Activated CD4-positive, alpha-beta T cell treated with anti-CD3 and anti-CD28 coated beads, Interleukin-2, Interleukin-4, amounts not matched to agents 100 ng/mL and 50 ng/mL, durations not matched to agents 16 hours and 8 hours (primary cell): ENCODE measurements around the gene ZSCAN25.
"Not testable (repeated sequence)": the region's sequence is repeated elsewhere in the genome, so short reads cannot be mapped to it uniquely, and the experiment has no call there.

Source experiments
- DNase-seq: peaks from one replicate; pipeline ENCODE4 v3.0.0-alpha.2; 2020; ENCODE audit warnings: low spot score

The ZSCAN25 gene

DNA sequence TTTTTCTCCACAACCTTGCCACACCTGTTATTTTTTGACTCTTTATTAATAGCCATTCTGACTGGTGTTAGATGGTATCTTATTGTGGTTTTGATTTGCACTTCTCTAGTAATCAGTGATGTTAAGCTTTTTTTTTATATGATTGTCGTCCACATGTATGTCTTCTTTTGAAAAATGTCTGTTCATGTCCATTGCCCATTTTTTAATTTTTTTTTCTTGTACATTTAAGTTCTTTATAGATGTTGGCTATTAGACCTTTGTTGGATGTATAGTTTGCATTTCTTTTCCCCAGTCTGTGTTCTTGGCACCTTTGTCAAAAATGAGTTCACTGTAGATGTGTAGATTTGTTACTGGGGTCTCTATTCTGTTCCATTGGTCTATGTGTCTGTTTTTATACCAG, 28.8 kb downstream of the ZSCAN25 start:
- no peak for DNase-seq

DNA sequence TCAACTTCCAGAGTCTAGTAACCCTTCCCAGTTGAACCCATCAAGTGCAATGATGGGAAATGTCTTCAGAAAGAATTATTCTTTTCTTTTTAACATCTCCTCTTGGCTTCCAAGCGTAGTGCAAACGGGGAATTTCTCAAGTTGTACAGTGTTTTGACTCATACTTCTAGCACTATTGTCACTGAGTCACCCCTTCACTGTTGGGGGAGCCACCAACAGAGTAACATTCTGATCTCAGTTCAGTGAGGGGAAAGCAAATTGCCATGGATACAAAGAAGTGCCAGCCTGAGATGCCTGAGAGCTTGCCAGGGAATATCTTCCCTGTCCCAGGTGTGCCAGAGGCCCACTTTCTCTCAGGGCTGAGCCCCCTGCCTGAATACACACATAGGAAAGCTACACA, 32.1 kb downstream of the ZSCAN25 start:
- no peak for DNase-seq

DNA sequence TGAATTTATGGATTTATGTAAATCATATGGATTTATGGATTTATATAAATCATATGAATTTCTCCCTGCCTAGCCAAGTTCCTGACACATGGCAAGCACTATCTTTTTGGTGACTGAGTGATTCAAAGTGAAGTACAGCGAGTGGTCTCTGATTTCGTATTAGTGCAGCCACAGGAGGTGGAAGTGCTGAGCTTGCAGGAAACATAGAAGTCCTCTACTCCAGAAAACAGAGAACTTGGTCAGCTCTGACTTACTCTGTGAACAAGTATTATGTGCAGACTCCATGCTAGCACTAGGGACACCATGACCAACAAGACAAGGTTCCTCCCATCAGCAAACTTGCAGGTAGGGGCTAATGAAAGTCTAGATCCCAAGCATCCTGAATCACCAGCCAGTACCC, 34.5 kb downstream of the ZSCAN25 start:
- no peak for DNase-seq

DNA sequence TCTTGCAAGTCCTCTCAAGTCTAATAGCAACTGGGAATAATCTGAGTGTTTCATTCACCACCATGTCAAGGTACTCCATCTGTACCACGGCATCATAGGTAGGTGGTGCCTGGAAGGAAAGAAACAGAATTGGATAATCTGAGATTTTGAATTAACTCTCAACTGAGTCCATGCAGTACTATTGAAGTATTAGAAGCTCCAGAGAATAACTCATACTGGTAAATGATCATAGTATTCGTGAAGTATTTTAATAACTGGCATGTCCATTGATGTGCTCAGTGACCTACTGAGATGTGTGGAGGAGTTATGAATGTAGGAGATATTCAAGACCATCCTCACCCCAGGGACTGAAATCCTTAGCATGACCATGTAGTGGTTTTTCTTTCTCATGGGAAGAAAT, 35.9 kb downstream of the ZSCAN25 start:
- DNase-seq, result no peak

DNA sequence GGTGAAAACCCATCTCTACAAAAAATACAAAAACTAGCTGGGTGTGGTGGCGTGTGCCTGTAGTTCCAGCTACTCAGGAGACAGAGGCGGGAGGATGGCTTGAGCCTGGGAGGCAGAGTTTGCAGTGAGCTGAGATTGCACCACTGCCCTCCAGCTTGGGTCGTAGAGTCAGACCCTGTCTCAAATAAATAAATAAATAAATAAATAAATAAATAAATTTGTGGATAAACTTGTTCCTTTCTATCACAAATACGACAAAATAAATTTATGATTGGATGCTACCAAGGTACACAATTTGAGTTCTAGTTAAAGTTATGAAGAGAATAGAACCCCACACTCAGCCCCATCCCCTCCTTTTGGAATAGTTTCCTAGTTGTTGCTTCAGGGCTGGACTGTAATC, 36.5 kb downstream of the ZSCAN25 start:
- not testable (repeated sequence) for DNase-seq

DNA sequence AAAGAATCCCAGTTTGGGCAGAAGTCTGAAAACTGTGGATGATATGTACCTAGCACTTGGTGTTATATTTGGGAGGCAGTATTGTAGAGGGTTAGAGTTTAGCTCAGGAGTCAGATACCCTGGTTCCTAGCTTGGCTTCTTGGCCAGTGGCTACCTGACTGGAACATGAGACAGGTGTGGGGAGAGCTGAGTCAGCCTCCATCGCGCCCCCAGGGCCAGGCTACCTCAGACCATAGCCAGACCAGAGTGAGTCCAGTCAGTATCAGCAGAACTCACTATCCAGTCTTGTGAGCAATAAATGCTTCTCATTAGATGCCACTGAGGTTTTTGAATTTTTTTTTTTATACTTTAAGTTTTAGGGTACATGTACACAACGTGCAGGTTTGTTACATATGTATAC, 37.0 kb downstream of the ZSCAN25 start:
- DNase-seq, result no peak

DNA sequence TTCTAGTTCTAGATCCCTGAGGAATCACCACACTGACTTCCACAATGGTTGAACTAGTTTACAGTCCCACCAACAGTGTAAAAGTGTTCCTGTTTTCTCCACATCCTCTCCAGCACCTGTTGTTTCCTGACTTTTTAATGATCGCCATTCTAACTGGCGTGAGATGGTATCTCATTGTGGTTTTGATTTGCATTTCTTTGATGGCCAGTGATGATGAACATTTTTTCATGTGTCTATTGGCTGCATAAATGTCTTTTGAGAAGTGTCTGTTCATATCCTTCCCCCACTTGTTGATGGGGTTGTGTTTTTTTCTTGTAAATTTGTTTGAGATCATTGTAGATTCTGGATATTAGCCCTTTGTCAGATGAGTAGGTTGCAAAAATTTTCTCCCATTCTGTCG, 37.9 kb downstream of the ZSCAN25 start:
- DNase-seq, result not testable (repeated sequence)

DNA sequence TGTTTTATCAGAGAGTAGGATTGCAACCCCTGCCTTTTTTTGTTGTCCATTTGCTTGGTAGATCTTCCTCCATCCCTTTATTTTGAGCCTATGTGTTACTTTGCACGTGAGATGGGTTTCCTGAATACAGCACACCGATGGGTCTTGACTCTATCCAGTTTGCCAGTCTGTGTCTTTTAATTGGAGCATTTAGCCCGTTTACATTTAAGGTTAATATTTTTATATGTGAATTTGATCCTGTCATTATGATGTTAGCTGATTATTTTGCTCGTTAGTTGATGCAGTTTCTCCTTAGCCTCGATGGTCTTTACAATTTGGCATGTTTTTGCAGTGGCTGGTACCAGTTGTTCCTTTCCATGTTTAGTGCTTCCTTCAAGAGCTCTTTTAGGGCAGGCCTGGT, 41.1 kb downstream of the ZSCAN25 start:
- DNase-seq, result not testable (repeated sequence)

DNA sequence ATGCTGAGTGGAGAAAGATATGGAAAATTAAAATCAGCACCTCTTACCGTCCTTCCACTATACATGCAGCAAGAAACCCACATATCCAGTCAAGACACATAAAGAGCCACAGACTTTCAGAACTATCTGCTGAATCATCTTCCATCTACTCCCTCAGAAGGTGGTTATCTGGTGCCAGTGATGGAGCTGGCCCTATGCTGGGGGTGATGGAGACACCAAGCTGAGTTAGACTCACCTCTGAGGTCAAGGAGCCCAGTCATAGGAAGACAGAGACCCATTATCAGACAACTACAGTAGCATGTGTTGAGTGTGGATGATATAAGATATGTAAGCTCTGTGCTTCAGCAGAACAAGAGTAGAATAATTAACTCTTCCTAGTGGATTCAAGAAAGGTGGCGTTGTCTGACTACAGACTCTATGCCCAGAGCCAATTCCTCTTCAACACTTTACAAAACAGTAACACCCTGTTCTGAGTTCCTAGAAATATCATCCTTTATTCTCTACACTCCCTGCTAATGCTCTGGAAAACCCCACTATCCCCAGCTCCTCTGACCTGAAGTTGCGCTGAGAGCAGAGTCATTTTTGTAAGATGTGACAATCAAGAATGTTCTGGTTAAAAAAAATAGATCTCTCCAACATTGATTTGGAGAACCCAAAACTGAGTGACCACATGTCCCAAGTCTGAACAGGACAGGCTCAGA, 48.7 kb downstream of the ZSCAN25 start:
- DNase-seq, result no peak

DNA sequence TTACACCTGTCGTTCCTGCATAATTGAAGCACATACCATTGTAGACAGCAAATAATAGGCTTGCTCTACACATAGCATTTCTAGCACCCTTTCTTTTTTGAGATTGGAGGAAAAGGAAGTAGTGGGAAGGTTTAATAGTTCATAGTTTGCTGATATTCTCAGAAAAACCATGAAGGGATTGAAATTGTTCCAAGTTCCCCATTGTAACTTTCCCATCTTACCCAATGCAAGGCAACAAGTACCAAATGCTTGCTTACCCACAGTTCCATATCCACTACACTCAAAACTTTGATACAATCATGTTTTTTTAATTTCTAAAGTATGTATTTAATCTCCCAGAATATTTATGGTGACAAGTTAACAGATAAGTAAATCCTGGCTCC, 49.3 kb downstream of the ZSCAN25 start:
- DNase-seq, result no peak

DNA sequence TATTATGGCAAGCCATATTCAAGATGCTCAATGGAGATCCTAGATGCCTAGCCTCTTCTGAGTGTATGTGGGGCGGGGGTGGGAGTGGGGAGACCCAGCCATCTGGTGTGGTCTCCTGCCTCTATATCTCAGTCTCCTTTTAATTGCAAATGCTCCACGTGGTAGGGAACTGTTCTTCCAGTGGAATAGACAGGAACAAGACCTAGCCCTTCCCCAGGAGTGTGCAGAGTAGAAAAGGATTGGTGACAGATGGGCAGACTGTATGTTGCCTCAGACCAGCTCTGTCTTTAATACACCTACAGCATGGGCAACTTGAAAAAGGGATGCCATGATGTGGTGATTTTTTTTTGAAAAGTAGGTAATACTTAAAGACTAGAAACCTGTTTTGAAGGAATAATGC, 50.4 kb downstream of the ZSCAN25 start:
- DNase-seq, result no peak

DNA sequence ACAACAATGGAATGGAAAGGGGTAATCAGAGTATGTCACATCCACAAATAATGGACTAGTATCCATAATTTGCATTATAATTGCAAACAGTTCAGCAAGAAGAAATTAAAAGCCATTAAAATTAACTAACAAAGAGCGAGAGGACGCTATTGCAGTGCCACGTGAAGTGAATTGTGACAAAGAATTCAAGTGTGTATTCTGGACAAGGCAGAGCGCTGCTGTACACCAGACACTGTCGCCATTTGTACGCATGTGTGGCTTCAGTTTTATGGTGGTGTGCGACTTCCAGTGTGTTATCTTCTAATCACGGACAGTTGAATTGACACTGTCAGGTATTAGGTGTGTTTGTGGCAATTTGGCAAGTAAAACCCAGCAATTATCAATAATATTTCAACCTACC, 51.8 kb downstream of the ZSCAN25 start:
- no peak for DNase-seq

DNA sequence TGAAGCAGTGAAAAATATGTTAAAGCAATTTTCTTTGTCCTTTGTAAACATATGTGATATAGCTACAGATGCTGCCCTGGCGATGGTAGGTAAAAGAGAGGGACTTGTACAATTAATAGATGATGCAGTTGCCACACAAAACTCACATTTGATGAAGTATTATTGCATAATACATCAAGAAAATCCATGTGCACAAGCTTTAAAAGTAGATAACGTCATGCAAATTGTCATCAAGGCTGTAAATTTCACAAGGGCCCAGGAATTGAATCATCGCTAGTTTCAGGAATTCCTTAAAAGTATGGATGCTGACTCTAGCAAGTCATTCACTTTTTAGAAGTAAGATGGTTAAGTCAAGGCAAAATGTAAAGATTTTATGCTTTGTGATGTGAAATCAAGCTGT, 53.0 kb downstream of the ZSCAN25 start:
- DNase-seq, result no peak

DNA sequence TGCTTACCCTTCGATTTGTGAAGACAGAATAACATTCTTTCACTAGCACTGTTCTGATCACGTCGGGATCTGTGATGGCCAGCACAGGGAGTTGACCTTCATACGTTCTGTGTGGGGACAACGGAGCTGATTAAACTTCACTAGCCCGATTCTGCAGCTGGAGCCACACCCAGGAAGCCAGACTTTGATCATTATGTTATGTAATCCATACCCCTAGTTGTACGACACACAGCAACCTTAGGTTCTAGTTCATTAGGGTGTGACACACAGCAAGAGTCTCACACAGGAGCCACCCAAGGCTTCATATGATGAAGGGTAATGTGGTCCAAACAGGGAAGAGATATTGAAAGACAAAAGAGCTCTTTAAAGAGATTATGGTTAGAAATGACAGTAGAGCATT, 55.8 kb downstream of the ZSCAN25 start:
- DNase-seq, result no peak

DNA sequence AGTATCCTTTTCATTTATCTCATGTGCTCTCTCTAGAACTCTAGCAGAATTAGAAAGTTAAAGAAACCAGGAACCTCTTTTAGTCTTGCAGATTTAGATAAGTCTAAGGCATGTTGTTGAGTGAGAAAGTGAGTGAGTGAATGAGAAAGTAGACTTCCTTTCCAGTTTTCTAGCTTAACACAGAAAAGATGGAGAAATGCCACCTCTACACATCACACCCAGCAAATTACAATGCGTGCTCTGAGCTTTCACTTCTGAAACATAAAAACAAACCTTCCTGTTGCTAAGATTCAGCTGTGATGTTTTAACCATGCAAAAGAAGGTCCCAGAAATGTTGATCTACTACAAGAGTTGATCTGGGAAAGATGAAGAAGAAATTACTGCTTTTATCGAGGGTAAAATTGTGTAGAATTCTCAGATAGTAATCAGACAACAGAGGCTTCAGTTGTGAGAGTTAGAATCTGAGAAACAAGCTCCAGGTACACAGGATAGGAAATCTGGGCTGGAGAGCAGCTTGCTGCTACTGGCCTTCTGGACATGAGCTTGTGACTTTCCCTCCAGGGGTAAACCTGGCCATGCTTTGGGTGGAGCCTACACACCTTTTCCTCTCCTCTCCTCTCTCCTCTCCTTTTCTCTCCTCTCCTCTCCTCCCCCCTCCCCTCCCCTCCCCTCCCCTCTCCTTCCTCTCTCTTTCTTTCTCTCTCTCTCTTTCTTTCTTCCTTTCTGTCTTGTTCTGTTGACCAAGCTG, 58.4 kb downstream of the ZSCAN25 start:
- no peak for DNase-seq

DNA sequence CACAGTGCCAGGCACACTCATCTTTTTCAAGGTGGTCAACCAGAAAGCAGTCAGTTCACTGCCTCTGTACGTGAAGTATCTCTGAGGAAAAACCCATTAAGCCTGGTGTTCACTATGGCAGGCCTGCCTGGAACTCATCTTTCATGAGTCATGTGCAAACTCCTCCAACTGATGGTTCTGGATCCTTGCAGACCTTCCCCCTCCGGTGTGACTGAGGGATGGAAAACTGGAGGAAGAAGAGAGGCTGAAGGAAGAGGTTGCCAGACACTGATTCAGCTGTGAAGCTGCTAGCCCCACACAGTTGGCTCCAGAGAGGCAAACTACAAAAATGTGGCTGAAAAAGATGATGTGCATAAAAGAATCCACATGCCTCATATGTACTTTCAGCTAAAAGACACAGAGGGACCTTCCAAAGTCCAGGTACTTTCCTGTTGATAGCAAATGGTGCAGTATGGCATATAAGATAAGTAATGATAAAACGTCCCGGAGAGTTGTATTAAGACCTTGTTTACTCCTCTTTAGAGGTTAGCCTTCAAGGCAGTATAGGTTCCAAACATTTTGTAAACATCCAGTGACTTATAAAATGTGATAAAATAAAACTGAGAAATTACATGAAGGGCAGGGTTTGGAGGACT, 60.4 kb downstream of the ZSCAN25 start:
- no peak for DNase-seq

DNA sequence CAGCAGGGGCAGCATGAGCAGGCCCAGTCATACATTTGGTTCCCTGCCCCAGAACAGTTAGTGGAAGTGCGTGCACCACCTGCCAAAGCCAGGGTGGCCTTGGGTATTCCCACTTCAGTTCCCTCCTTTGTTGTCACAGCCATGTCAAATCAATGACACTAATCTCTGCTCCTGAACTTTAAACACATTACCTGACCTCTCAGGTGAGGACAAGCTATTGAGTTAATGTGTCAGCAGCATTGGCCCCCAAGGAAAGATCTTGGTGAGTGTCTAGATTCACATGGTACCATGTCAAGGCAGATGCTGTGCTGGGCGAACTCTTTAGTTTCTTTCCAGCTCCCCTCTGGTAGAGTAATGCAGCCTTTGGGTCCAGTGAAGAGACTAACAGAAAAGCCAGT, 60.9 kb downstream of the ZSCAN25 start:
- no peak for DNase-seq

DNA sequence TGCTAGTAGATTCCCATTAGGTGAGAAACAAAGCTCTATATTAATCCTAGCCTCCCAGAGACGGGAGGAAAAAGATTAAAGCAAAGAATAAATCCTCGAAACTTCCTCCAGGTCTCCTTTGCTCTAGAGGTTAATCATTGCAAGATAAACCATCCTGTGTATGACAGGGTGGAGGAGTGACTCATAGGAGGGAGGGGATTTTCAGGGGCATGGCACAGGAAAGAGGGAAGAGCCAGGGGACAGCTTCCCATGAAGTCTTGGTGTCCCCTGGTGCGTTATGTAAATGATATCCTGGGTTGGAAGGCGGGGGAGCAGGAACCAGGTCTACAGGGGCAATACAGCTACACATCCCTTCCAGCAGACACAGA, 62.3 kb downstream of the ZSCAN25 start:
- no peak for DNase-seq

DNA sequence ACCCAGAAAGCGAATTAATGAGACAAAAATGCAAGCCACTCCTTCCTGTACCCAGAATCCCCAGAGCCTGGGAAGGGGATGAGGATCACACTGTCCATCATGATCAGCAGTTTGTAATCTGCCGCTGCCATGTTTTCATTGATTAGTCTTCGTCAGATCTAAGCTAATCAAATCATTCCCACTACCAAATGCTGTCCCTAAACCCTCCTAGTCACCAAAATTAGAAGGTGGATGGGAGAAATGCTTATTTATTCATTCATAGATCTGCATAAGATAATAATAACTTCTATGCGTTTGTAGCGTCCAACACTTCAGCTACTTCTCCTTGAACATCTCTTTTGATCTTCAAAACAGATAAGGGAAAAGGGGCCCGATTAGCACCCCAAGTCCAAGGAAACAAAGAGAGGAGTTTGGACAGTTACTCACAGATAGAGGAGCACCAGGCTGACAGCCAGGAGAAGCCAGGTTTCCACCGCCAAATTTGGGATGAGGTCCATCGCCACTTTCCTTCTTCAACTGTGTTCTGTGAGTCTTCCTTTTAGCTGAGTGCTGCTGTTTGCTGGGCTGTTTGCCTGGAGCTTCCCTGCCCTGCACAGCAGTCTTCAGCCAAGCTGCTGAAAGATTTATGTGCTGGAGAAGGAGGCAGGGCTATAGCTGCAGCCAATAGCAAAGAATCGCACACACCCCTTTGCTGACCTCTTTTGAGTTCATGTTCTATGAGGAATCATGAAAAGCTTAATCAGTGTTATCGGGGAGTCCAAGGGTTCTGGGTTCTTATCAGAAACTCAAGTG, 62.9 kb downstream of the ZSCAN25 start, which contains the start of gene CYP3A5:
Gene CYP3A5, minus strand, starts transcription at position 597 of the 792 bp plus-strand sequence. Its CDS starts 100 bp downstream, at position 497.
- no peak for DNase-seq
